ENCODE measurements around the gene HOXA9. TPM values are rescaled to one million over a fixed set of nuclear protein-coding genes. Genes with fewer than 3 reads are reported as not detected.

The HOXA9 gene
- polyA plus RNA-seq, 1 donor (not counting 4 experiments of a cell fraction or from before 2014, with no cell fraction given): 28.1 TPM

GRCh38 chr7:27119412-27119911, 45.9 kb downstream of the HOXA9 start:
- no peak overlapping the region for H3K27ac ChIP-seq (ENCODE audit: control insufficient read depth, insufficient read depth, low read length)

GRCh38 chr7:27118580-27118979, 46.8 kb downstream of the HOXA9 start:
- Histone ChIP-seq H2AFZ (ENCODE audit: control insufficient read depth, low read length) (no peak overlapping the region), H3K9me3 (ENCODE audit: control insufficient read depth, low read depth, low read length) (no peaks in the 10 kb centered on the region), H3K36me3 (ENCODE audit: control insufficient read depth in 2 of 2, extremely low read depth in 1 of 2, insufficient read depth in 2 of 2, low read length in 2 of 2) (peaks cover 5 to 6% of the 10 kb centered on the region in 2 experiments), H3K79me2 (ENCODE audit: control insufficient read depth, insufficient read depth, low read length) (peaks cover 15% of the 10 kb centered on the region), H3K4me3 (ENCODE audit: control insufficient read depth in 2 of 3, extremely low read depth in 1 of 3, insufficient read depth in 2 of 3, low read depth in 1 of 3, low read length in 3 of 3) (no peak overlapping the region), H3K27ac (ENCODE audit: control insufficient read depth, insufficient read depth, low read length) (no peak overlapping the region), H3K9me1 (ENCODE audit: control insufficient read depth, extremely low read depth, insufficient read depth, low read length) (no peaks in the 10 kb centered on the region), H3K9ac (ENCODE audit: control insufficient read depth, extremely low read depth, insufficient read depth, low read length) (no peak overlapping the region), H3K27me3 (ENCODE audit: control insufficient read depth, extremely low read depth, insufficient read depth, low read length) (no peaks in the 10 kb centered on the region), H4K20me1 (ENCODE audit: control insufficient read depth, extremely low read depth, insufficient read depth, low read length) (no peaks in the 10 kb centered on the region), H3K4me1 (ENCODE audit: control insufficient read depth, extremely low read depth, insufficient read depth, low read length) (peaks cover 6% of the 10 kb centered on the region), H3K4me2 (ENCODE audit: control insufficient read depth, extremely low read depth, insufficient read depth, low read depth, low read length) (no peak overlapping the region)
- DNase-seq (ENCODE audit: low read depth, low spot score) (no peak), FAIRE-seq (no peak)
- dilution Hi-C loops (cut with MboI; ENCODE audit: extremely low pct_ligation_motif_present, low sequenced_read_pairs): no loop called here
- TF ChIP-seq CTCF (optimal IDR thresholded peaks at IDR 0.05 in 1 of 3, IDR thresholded peaks at IDR 0.05 in 1 of 3, conservative IDR thresholded peaks at IDR 0.05 in 1 of 3; ENCODE audit: extremely low read depth in 1 of 3, insufficient read depth in 2 of 3, low read length in 3 of 3) (no peak), EZH2 (IDR thresholded peaks at IDR 0.05; ENCODE audit: low read length) (no peak)

More at GRCh38 chr7:27119412-27119911, 45.9 kb downstream of the HOXA9 start:
- H3K4me3 ChIP-seq (ENCODE audit: control insufficient read depth in 2 of 3, extremely low read depth in 1 of 3, insufficient read depth in 2 of 3, low read depth in 1 of 3, low read length in 3 of 3): no peak overlapping the region
- H3K9me1 ChIP-seq (ENCODE audit: control insufficient read depth, extremely low read depth, insufficient read depth, low read length): no peaks in the 10 kb centered on the region
- no peak overlapping the region for H3K9ac ChIP-seq (ENCODE audit: control insufficient read depth, extremely low read depth, insufficient read depth, low read length)
- FAIRE-seq (no peak), DNase-seq (ENCODE audit: low read depth, low spot score) (no peak)
- H3K36me3 ChIP-seq (ENCODE audit: control insufficient read depth in 2 of 2, extremely low read depth in 1 of 2, insufficient read depth in 2 of 2, low read length in 2 of 2): peaks cover 5 to 6% of the 10 kb centered on the region in 2 experiments
- H2AFZ ChIP-seq (ENCODE audit: control insufficient read depth, low read length): no peak overlapping the region
- dilution Hi-C loops (cut with MboI; ENCODE audit: extremely low pct_ligation_motif_present, low sequenced_read_pairs): no loop called here
- no peaks in the 10 kb centered on the region for H3K27me3 ChIP-seq (ENCODE audit: control insufficient read depth, extremely low read depth, insufficient read depth, low read length)
- TF ChIP-seq EZH2 (IDR thresholded peaks at IDR 0.05; ENCODE audit: low read length) (no peak), CTCF (optimal IDR thresholded peaks at IDR 0.05 in 1 of 3, IDR thresholded peaks at IDR 0.05 in 1 of 3, conservative IDR thresholded peaks at IDR 0.05 in 1 of 3; ENCODE audit: extremely low read depth in 1 of 3, insufficient read depth in 2 of 3, low read length in 3 of 3) (no peak)
- no peak overlapping the region for H3K4me2 ChIP-seq (ENCODE audit: control insufficient read depth, extremely low read depth, insufficient read depth, low read depth, low read length)
- peaks cover 1% of the 10 kb centered on the region for H3K4me1 ChIP-seq (ENCODE audit: control insufficient read depth, extremely low read depth, insufficient read depth, low read length)
- no peaks in the 10 kb centered on the region for H3K9me3 ChIP-seq (ENCODE audit: control insufficient read depth, low read depth, low read length)
- no peaks in the 10 kb centered on the region for H4K20me1 ChIP-seq (ENCODE audit: control insufficient read depth, extremely low read depth, insufficient read depth, low read length)
- peaks cover 11% of the 10 kb centered on the region for H3K79me2 ChIP-seq (ENCODE audit: control insufficient read depth, insufficient read depth, low read length)

All from keratinocyte (primary cell).